HG02840 (cell line): ENCODE measurements around the gene AJM1.
"Not testable (repeated sequence)": the region's sequence is repeated elsewhere in the genome, so short reads cannot be mapped to it uniquely, and the experiment has no call there.

Source experiments
- ATAC-seq: cut with Tn5 transposase; IDR thresholded peaks from one replicate; pipeline ENCODE4 v1.9.1; 2021; ENCODE audit warnings: mild to moderate bottlenecking, moderate library complexity, moderate number of reproducible peaks; ENCODE audit not compliant: unreplicated experiment, low FRiP score

AJM1 gene

GRCh38 chr9:136843159-136843800 lies 1.0 kb downstream of the AJM1 start:
- ATAC-seq = not testable (repeated sequence)

GRCh38 chr9:136843801-136844740 lies 1.8 kb downstream of the AJM1 start:
- not testable (repeated sequence) for ATAC-seq

- ATAC-seq = no peak
These were observed 2.6 kb downstream of the AJM1 start for GRCh38 chr9:136844761-136845464.

- no peak for ATAC-seq
These were observed 3.4 kb downstream of the AJM1 start for GRCh38 chr9:136845465-136846260.

GRCh38 chr9:136846376-136847087 lies 4.3 kb downstream of the AJM1 start:
- no peak for ATAC-seq

GRCh38 chr9:136847088-136847825 lies 5.0 kb downstream of the AJM1 start:
- ATAC-seq = no peak

GRCh38 chr9:136847826-136848392 lies 5.6 kb downstream of the AJM1 start:
- no peak for ATAC-seq

GRCh38 chr9:136848393-136849037 lies 6.2 kb downstream of the AJM1 start:
- no peak for ATAC-seq

GRCh38 chr9:136849038-136849959 lies 7.0 kb downstream of the AJM1 start, which contains the start of gene PHPT1:
Gene PHPT1 (plus strand): TSS chr9:136849409. CDS start chr9:136849431, 22 bp downstream.
- ATAC-seq = peak; percentile 85

GRCh38 chr9:136849960-136850865 lies 7.9 kb downstream of the AJM1 start:
- no peak for ATAC-seq

GRCh38 chr9:136850866-136851775 lies 8.8 kb downstream of the AJM1 start:
- no peak for ATAC-seq

- no peak for ATAC-seq
These were observed 9.8 kb downstream of the AJM1 start, which contains the start of gene MAMDC4 for GRCh38 chr9:136851941-136852663. Gene MAMDC4 (plus strand): TSS chr9:136852346. CDS start chr9:136852417, 71 bp downstream.

- no peak for ATAC-seq
These were observed 10.7 kb downstream of the AJM1 start for GRCh38 chr9:136852664-136853595.
